IPS-18a (cell line): Measurements from ENCODE around the gene NCCRP1.
"Not testable (repeated sequence)": the region's sequence is repeated elsewhere in the genome, so short reads cannot be mapped to it uniquely, and the experiment has no call there.

Experiments used
- H3K27ac ChIP-seq: one replicate; pipeline ENCODE4 v1.5.1; 2013; ENCODE audit warnings: low read length
- H3K27me3 ChIP-seq: one replicate; pipeline ENCODE4 v1.6.1; 2013; ENCODE audit warnings: mild to moderate bottlenecking, low read length; ENCODE audit not compliant: control insufficient read depth, insufficient read depth
- H3K36me3 ChIP-seq: one replicate; pipeline ENCODE4 v1.6.1; 2013; ENCODE audit warnings: low read depth, low read length; ENCODE audit not compliant: control insufficient read depth
- H3K4me1 ChIP-seq: one replicate; pipeline ENCODE4 v1.6.1; 2013; ENCODE audit warnings: low read depth, low read length; ENCODE audit not compliant: control insufficient read depth
- H3K4me3 ChIP-seq: one replicate; pipeline ENCODE4 v1.5.1; 2013; ENCODE audit warnings: low read length
- H3K9ac ChIP-seq: one replicate; pipeline ENCODE4 v1.6.1; 2013; ENCODE audit warnings: mild to moderate bottlenecking, low read length, moderate library complexity
- H3K9me3 ChIP-seq: one replicate; pipeline ENCODE4 v1.6.1; 2013; ENCODE audit warnings: low read depth, low read length; ENCODE audit not compliant: control insufficient read depth

NCCRP1 gene

DNA sequence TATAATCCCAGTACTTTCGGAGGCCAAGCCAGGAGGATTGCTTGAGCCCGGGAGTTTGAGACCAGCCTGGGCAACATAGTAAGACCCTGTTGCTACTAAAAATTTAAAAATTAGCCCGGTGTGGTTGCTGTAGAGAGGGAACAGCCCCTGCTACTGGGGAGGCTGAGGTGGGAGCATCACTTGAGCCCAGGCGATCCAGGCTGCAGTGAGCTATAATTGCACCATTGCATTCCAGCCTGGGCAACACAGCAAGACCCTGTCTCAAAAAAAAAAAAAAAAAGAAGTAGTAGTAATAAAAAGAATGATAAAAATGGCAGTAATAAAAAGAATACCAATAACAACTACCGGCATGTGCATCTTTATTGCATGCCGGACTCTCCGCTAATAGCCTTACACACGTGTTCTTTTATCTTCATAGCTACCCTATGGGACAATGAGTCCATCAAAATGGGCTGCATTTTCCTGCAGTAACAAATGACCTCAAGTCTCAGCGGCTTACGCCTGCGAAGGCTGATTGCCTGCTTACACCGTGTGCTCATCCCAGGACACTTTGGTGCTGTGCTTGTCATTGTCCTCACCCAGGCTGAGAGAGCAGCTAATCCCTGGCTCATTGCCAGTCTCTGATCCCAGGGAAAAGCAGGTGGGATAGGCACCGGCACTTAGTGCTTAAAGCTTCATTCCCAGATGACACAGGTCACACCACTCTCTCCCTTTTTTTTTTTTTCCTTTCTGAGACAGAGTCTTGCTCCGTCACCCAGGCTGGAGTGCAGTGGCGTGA is 21.7 kb downstream of the NCCRP1 start:
- no peaks in the 10 kb centered on the region for H3K4me1 ChIP-seq

DNA sequence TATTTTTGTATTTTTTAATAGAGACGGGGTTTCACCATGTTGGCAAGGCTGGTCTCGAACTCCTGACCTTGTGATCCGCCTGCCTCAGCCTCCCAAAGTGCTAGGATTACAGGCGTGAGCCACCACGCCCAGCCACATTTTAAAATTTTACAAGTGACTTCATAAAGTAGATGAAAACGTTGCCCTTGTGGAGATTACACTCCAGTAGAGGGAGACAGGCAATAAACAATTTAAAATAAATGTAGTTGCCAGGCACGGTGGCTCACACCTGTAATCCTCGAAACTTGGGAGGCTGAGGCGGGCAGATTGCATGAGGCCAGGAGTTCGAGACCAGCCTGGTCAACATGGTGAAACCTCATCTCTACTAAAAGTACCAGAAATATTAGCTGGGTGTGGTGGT is 22.3 kb downstream of the NCCRP1 start:
- H3K36me3 ChIP-seq, H3K4me1 ChIP-seq, H3K9ac ChIP-seq, H3K9me3 ChIP-seq, H3K27ac ChIP-seq, H3K27me3 ChIP-seq, H3K4me3 ChIP-seq: not testable (repeated sequence)

More for the DNA sequence above, 21.7 kb downstream of the NCCRP1 start:
- no peak overlapping the region for H3K27ac ChIP-seq
- no peaks in the 10 kb centered on the region for H3K9me3 ChIP-seq
- H3K4me3 ChIP-seq = no peak overlapping the region
- H3K27me3 ChIP-seq = no peaks in the 10 kb centered on the region
- no peak overlapping the region for H3K9ac ChIP-seq
- H3K36me3 ChIP-seq = no peaks in the 10 kb centered on the region

DNA sequence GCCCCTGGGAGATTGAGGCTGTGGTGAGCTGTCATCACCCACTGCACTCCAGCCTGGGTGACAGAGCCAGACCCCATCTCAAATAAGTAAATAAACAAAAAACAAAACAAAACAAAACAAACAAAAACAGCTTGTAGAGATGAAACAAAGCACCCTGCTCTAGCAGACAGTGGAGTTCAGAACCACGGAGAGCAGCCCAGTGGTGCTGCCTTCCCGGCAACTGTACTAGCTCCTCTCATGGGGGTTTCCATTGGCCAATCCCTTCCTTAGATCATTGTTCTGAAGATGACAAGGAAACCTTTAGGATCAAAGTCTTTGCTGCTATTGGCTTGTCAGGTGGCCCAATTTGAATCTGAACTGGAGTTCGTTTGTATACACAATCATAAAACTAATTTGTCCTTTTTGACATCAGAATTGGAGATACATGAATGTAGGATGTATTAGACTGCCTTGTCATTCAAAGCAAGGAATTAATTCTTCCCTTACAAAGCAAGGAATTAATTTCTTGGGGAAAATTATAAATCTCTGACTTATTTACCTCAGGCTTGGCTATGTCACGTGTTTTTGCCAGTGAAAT is 27.0 kb downstream of the NCCRP1 start:
- H3K9me3 ChIP-seq = no peaks in the 10 kb centered on the region
- no peaks in the 10 kb centered on the region for H3K27me3 ChIP-seq
- H3K9ac ChIP-seq = no peak overlapping the region
- H3K36me3 ChIP-seq = no peaks in the 10 kb centered on the region
- H3K27ac ChIP-seq = no peak overlapping the region
- H3K4me1 ChIP-seq = no peaks in the 10 kb centered on the region
- H3K4me3 ChIP-seq = no peak overlapping the region

DNA sequence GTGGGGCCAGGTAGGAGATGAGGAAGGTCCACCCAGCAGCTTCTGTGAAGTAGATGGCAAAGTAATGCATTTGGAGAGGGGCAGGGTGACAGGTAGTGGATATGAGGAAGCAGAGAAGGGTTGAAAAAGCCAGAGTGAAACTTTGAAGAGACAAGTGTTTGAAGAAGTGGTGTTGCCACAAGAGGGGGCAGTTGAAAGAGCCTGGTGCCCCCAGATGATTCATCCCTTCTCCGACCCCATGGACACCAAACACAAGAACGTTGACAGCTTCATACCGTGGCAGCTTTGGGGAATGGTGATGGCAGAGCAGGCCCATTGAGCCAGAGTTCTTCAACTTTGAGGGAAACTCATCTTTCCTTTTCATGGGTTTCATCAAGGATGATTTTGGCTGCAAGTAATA is 28.1 kb downstream of the NCCRP1 start:
- H3K27ac ChIP-seq = no peak overlapping the region
- no peaks in the 10 kb centered on the region for H3K4me1 ChIP-seq
- no peaks in the 10 kb centered on the region for H3K36me3 ChIP-seq
- H3K4me3 ChIP-seq = no peak overlapping the region
- H3K27me3 ChIP-seq = no peaks in the 10 kb centered on the region
- no peak overlapping the region for H3K9ac ChIP-seq
- H3K9me3 ChIP-seq = no peaks in the 10 kb centered on the region

DNA sequence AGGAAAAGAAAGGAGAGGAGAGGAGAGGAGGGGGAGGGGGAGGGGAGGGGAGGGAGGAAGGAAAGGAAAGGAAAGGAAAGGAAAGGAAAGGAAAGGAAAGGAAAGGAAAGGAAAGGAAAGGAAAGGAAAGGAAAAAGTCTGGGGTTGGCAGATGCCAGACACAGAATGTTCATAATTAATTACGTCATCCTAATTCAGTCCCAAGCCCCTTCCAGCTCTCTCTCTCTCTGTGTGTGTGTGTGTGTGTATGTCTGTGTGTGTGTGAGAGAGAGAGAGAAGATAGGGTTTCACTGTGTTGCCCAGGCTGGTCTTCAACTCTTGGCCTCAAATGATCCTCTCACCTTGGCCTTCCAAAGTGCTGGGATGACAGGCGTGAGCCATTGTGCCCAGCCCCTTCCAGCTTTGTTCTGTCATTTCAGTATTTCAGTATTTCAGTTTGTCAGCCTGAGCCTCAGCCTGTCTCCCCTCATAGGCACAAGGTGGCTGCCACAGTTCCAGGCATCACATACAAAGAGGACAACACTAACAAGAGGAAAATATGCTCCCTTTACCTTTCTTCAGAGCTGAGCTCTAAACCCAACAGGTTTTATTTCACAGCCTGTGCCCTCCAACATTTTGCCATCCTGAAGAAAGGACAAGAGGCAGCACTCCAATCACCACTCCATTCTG is 33.5 kb downstream of the NCCRP1 start:
- Histone ChIP-seq H3K36me3 (no peaks in the 10 kb centered on the region), H3K27ac (no peak overlapping the region), H3K9me3 (no peaks in the 10 kb centered on the region), H3K27me3 (no peaks in the 10 kb centered on the region), H3K9ac (no peak overlapping the region), H3K4me1 (no peaks in the 10 kb centered on the region), H3K4me3 (no peak overlapping the region)

DNA sequence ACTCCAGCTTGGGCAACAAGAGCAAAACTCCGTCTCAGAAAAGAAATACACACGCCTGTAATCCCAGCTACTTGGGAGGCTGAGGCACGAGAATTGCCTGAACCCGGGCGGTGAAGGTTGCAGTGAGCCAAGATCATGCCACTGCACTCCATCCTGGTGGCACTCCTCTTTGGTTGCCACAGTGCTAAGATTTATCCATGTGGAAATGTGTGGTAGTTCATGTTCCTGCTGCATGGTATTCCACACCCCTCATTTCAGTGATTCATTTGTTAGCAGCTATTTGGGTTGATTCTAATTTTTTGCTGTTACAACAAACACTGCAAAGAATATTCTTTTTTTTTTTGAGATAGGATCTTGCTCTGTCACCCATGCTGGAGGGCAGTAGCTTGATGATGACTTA is 35.9 kb downstream of the NCCRP1 start:
- Histone ChIP-seq H3K9me3 (no peaks in the 10 kb centered on the region), H3K4me1 (no peaks in the 10 kb centered on the region), H3K27ac (no peak overlapping the region), H3K9ac (no peak overlapping the region), H3K4me3 (no peak overlapping the region), H3K36me3 (no peaks in the 10 kb centered on the region), H3K27me3 (no peaks in the 10 kb centered on the region)

DNA sequence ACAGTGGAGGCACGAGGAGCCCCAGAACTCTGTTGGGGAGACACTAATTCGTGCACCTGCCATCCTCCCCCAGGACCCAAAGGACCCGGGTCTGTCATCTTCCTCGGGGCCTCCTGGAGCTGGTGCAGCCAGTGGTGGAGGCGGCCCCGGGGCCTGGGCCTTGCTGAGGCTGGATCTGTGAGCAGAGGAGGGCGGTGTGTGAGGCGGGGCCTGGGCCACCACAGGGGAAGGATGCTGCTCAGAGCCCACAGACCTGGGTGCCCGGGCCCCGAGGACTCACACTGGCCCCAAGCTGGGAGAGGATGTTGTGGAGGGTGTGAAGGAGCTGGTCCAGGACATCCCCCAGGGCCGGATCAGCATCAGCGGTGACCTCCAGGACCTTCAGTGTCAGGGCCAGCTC is 39.8 kb downstream of the NCCRP1 start:
- Histone ChIP-seq H3K9me3 (no peaks in the 10 kb centered on the region), H3K4me3 (no peak overlapping the region), H3K27me3 (peaks cover 3% of the 10 kb centered on the region), H3K27ac (no peak overlapping the region), H3K4me1 (no peaks in the 10 kb centered on the region), H3K36me3 (no peaks in the 10 kb centered on the region), H3K9ac (no peak overlapping the region)

DNA sequence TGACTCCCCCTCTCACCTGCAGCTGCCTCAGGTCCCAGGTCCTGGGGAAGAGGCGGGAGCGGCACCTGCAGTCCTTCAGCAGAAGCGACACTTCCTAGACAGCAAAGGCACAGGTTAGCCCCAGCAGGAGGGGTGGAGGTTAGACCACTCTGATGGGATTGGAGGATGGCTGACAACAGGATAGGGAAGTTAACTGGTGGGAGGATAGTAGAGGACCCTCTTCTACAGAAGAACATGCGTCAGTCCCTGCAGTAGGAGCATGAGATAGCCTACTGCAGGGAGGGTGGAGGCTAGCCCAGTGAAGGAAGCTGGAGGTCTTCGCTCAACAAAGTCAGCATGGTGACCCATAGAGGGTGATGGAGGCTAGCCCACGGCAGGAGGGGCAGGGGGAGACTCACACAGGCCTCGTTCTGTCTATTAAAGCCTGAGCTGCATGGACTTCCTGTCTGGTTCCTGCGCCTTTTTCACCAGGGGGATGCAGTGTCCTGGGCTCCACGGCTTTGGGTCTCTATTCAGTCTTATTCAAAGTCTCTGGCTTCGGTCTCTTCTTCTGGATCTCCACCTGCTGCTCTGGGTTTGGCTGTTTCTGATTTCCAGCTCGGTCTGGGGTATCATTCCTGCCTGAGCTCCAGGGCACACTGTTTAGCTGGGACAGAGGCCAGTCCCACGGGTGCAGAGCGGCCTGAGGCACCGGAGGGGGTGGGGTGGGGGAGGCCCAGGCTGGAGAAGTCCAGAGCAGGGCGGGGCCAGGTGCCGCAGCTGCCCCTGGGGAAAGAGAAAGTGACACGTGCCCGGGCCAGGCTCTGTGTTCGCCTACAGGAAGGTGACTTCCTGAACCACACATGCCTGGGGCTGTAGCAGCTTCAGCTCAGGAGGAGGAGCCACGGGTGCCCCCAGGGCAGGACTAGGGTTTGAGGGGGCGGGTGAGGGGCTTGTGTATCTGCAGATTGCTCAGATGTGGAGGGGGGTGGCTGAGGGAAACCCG is 40.7 kb downstream of the NCCRP1 start:
- Histone ChIP-seq H3K27me3 (peaks cover 3% of the 10 kb centered on the region), H3K4me1 (no peaks in the 10 kb centered on the region), H3K27ac (no peak overlapping the region), H3K9ac (no peak overlapping the region), H3K4me3 (no peak overlapping the region), H3K9me3 (no peaks in the 10 kb centered on the region), H3K36me3 (no peaks in the 10 kb centered on the region)

DNA sequence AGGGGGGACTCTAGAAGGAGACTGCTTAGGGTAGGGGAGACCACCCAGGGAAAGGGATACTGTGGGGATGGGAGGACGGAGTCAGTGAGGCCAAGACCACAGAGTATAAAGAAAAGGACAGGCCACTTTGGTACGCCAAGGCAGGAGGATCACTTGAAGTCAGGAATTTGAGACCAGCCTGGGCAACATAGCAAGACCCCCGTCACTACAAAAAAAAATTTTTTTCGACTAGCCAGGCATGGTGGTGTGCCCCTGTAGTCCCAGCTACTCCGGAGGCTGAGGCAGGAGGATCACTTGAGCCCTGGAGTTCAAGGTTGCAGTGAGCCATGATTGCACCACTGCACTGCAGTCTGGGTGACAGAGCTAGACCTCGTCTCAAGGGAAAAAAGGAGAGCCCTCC is 41.4 kb downstream of the NCCRP1 start:
- Histone ChIP-seq H3K4me3 (no peak overlapping the region), H3K9ac (no peak overlapping the region), H3K27ac (no peak overlapping the region), H3K36me3 (no peaks in the 10 kb centered on the region), H3K27me3 (peaks cover 3% of the 10 kb centered on the region), H3K9me3 (no peaks in the 10 kb centered on the region), H3K4me1 (no peaks in the 10 kb centered on the region)

DNA sequence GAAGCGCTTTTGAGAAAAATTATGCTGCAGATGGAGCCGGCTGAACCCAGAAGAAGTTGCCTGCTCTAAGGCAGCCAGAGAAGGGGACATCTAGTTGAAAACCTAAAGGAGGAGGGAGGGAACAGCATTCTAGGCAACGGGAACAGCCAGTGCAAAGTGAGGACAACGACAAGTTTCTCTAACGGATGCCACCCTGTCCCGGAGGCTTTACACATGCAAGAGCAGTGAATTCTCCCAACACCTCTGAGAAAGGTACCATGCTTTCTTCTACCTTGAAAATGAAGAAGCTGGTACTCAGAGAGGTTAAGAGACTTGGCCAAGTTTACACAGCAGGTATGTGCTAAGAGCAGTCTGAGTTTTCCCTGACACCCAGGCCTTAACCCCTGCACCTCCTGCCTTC is 42.2 kb downstream of the NCCRP1 start:
- H3K9me3 ChIP-seq = no peaks in the 10 kb centered on the region

DNA sequence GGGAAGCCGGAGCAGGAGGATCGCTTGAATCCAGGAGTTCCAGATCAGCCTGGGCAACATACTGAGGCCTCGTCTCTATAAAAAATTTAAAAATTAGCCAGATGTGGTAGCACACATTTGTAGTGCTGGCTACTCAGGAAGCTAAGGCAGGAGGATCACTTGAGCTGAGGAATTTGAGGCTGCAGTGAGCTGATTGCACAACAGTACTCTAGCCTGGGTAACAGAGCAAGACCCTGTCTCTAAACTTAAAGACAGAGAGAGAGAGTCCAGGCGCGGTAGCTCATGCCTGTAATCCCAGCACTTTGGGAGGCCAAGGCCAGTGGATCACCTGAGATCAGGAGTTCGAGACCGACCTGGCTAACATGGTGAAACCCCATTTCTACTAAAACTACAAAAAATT is 43.7 kb downstream of the NCCRP1 start:
- Histone ChIP-seq H3K9me3 (no peaks in the 10 kb centered on the region), H3K27me3 (peaks cover 3% of the 10 kb centered on the region), H3K36me3 (no peaks in the 10 kb centered on the region), H3K4me1 (no peaks in the 10 kb centered on the region), H3K4me3 (no peak overlapping the region), H3K9ac (no peak overlapping the region), H3K27ac (no peak overlapping the region)

More for the DNA sequence above, 42.2 kb downstream of the NCCRP1 start:
- no peaks in the 10 kb centered on the region for H3K4me1 ChIP-seq
- no peak overlapping the region for H3K4me3 ChIP-seq
- H3K27me3 ChIP-seq = peaks cover 3% of the 10 kb centered on the region
- H3K36me3 ChIP-seq = no peaks in the 10 kb centered on the region
- no peak overlapping the region for H3K9ac ChIP-seq
- H3K27ac ChIP-seq = no peak overlapping the region
